Mesodermal cell (in vitro differentiated cells): Measurements from ENCODE around the gene TRIM22. TPM values are rescaled to one million over a fixed set of nuclear protein-coding genes. Genes with fewer than 3 reads are reported as not detected.
"Not testable (repeated sequence)": the region's sequence is repeated elsewhere in the genome, so short reads cannot be mapped to it uniquely, and the experiment has no call there.

Source experiments
- H3K27ac ChIP-seq: 2 replicates; pipeline ENCODE4 v1.7.0; 2013; ENCODE audit warnings: mild to moderate bottlenecking, low read depth, low read length, moderate library complexity; ENCODE audit not compliant: severe bottlenecking
- H3K36me3 ChIP-seq: 2 replicates; pipeline ENCODE4 v1.7.1; 2013; ENCODE audit warnings: mild to moderate bottlenecking, low read length, moderate library complexity; ENCODE audit not compliant: control insufficient read depth, insufficient read depth
- H3K4me1 ChIP-seq: one replicate; pipeline ENCODE4 v1.7.1; 2013; ENCODE audit warnings: mild to moderate bottlenecking, low read length; ENCODE audit not compliant: insufficient read depth, control insufficient read depth, poor library complexity, severe bottlenecking
- H3K4me3 ChIP-seq: 2 replicates; pipeline ENCODE4 v1.7.0; 2013; ENCODE audit warnings: low read length, control low read depth, mild to moderate bottlenecking; ENCODE audit not compliant: insufficient read depth, poor library complexity, severe bottlenecking; ENCODE audit errors: extremely low read depth
- H3K9me3 ChIP-seq: 2 replicates; pipeline ENCODE4 v1.7.1; 2013; ENCODE audit warnings: mild to moderate bottlenecking, low read length, moderate library complexity; ENCODE audit not compliant: control insufficient read depth
- WGBS, 2 experiments: methylation state at CpG; one replicate each; pipeline ENCODE4 v1.1.5; 2013; ENCODE audit warnings: missing lambda C conversion rate in 2 of 2; ENCODE audit not compliant: insufficient coverage in 2 of 2; 5-methylcytosine and 5-hydroxymethylcytosine counted together
- polyA plus RNA-seq, 2 experiments: library from polyadenylated mRNA; stranded (reverse); fragments of 50-300 nt; gene quantifications; one replicate each; pipeline ENCODE4 v1.2.3, GENCODE V29; 2013

Gene TRIM22
- polyA plus RNA-seq (2013, experiment 1 of 2) = 1.6 TPM
- 3.8 TPM for polyA plus RNA-seq (2013, experiment 2 of 2)

DNA sequence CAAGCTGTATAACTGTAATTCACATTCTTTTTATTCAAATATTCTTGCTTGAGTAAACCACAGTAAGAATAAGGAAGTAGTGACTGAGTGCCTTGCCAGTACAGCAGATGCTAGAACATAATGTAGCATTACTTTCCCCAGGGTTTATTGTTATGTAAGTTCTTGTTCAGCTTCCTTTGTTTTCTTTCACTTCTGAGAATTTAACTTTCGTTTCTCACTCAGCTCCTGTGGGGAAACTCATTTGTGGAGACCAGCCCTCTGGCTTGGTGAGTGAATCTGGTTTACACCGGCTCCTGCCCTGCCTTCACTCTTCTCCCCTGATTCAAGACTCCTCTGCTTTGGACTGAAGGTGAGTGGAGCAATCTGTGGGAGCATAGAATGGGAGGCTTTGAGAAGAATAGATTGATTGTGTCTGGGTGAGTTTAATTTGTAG is at the start of gene TRIM22:
TSS of gene TRIM22 (plus strand) at position 240 of the 433 bp plus-strand sequence. CDS start 6,443 bp downstream, outside the sequence.
- Histone ChIP-seq H3K36me3 (no peaks in the 10 kb centered on the region), H3K27ac (peak within 1 kb of the TSS; percentile 45), H3K4me3 (no peak within 1 kb of the TSS), H3K4me1 (peaks cover 16% of the 10 kb centered on the region), H3K9me3 (peaks cover 4% of the 10 kb centered on the region)
- WGBS, 2 experiments = 70% methylated on average over 2 of the region's 2 CpGs; no CpG with 5 or more reads in 1 of the 2 experiments

GRCh38 chr11:5639953-5640352 is 49.6 kb upstream of the TRIM22 start:
- 100% methylated on average over 1 of the region's 1 CpG; no CpG with 5 or more reads in 1 of the 2 experiments for WGBS, 2 experiments
- H3K4me1 ChIP-seq = no peaks in the 10 kb centered on the region
- no peak overlapping the region for H3K4me3 ChIP-seq
- no peaks in the 10 kb centered on the region for H3K9me3 ChIP-seq
- H3K27ac ChIP-seq = no peak overlapping the region
- H3K36me3 ChIP-seq = no peaks in the 10 kb centered on the region

- H3K36me3 ChIP-seq = no peaks in the 10 kb centered on the region
- no peaks in the 10 kb centered on the region for H3K9me3 ChIP-seq
- no peaks in the 10 kb centered on the region for H3K4me1 ChIP-seq
- H3K4me3 ChIP-seq = no peak overlapping the region
- H3K27ac ChIP-seq = no peak overlapping the region
Observed at GRCh38 chr11:5643585-5643984, 46.0 kb upstream of the TRIM22 start.

DNA sequence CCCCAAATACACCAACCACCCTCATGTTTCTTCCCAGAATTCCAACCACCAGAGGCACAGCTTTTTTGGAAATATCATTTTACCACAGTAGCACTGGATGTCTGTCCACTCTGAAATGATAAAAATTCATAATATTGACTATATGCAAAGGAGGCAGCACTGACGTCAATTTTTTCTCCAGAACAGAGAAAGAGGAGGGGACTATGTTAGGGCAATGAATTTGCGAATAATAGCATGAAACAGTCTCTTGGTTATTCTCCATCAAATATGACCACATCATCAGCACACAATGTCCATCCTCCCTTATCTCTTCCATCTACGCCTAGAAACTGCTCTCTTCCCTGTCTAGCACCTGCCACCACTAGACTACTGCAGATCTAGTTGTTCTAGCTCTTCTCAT is 43.5 kb upstream of the TRIM22 start:
- Histone ChIP-seq H3K9me3 (no peaks in the 10 kb centered on the region), H3K4me3 (no peak overlapping the region), H3K36me3 (no peaks in the 10 kb centered on the region), H3K27ac (no peak overlapping the region), H3K4me1 (no peaks in the 10 kb centered on the region)
- WGBS, 2 experiments = 83 to 89% methylated on average over 1 of the region's 3 CpGs

GRCh38 chr11:5655474-5655873 is 34.1 kb upstream of the TRIM22 start:
- H3K4me1 ChIP-seq = no peaks in the 10 kb centered on the region
- H3K9me3 ChIP-seq = no peaks in the 10 kb centered on the region
- H3K36me3 ChIP-seq = no peaks in the 10 kb centered on the region
- WGBS, 2 experiments = 80% methylated on average over 1 of the region's 4 CpGs; no CpG with 5 or more reads in 1 of the 2 experiments
- H3K27ac ChIP-seq = no peak overlapping the region
- H3K4me3 ChIP-seq = no peak overlapping the region

DNA sequence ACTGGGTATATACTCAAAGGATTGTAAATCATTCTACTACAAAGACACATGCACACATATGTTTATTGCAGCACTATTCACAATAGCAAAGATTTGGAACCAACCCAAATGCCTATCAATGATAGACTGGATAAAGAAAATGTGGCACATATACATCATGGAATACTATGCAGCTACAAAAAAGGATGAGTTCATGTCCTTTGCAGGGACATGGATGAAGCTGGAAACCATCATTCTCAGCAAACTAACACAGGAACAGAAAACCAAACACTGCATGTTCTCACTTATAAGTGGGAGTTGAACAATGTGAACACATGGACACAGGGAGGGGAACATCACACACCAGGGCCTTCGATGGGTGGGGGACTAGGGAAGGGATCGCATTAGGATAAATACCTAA is 32.6 kb upstream of the TRIM22 start:
- H3K36me3 ChIP-seq, H3K9me3 ChIP-seq, H3K27ac ChIP-seq, H3K4me3 ChIP-seq, H3K4me1 ChIP-seq: not testable (repeated sequence)
- 90% methylated on average over 2 of the region's 2 CpGs; no CpG with 5 or more reads in 1 of the 2 experiments for WGBS, 2 experiments

DNA sequence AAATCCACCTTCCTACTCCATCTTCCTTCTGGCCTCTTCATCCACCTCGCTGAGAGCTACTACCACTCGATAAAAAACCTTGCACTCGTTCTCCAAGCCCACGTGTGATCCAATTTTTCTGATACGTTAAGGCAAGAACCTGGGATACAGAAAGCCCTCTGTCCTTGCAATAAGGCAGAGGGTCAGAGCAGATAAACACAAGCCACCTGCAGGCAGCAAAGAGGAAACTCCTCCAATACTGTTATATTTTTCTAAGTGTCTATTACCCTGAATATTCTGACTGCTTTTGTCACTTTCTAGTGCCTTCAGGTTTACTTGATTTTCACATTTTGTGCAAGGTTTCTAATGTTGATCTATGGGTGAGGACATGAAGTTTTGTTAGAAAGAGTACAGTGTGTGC is 31.3 kb upstream of the TRIM22 start:
- Histone ChIP-seq H3K27ac (no peak overlapping the region), H3K4me1 (no peaks in the 10 kb centered on the region), H3K4me3 (no peak overlapping the region), H3K9me3 (no peaks in the 10 kb centered on the region), H3K36me3 (peaks cover 3% of the 10 kb centered on the region)
- 95 to 96% methylated on average over 3 to 5 of the region's 5 CpGs for WGBS, 2 experiments

DNA sequence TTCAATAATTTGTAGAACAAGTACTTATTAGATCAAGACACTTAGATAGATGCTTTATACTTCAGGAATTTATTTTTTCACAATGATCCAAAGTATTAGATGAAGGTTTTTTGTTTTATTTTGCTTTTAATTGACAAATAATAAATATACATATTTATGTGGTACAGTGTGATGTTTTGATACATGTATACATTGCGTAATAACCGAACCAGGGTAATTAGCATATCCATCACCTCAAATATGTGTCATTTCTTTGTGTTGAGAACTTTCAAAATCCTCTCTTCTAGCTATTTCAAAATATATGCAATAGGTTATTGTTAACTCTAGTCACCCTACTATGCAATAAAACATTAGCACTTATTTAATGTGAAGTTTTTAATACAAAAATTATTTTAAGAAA is 26.1 kb upstream of the TRIM22 start:
- no CpG with 5 or more reads among the region's 2 CpGs for WGBS, 2 experiments
- Histone ChIP-seq H3K36me3 (peaks cover 49% of the 10 kb centered on the region), H3K9me3 (no peaks in the 10 kb centered on the region), H3K4me1 (no peaks in the 10 kb centered on the region), H3K4me3 (no peak overlapping the region), H3K27ac (no peak overlapping the region)

- Histone ChIP-seq H3K27ac (no peak overlapping the region), H3K36me3 (peaks cover 62% of the 10 kb centered on the region)
- 89 to 98% methylated on average over 3 of the region's 4 CpGs for WGBS, 2 experiments
Observed at GRCh38 chr11:5665051-5665570, 24.5 kb upstream of the TRIM22 start.

DNA sequence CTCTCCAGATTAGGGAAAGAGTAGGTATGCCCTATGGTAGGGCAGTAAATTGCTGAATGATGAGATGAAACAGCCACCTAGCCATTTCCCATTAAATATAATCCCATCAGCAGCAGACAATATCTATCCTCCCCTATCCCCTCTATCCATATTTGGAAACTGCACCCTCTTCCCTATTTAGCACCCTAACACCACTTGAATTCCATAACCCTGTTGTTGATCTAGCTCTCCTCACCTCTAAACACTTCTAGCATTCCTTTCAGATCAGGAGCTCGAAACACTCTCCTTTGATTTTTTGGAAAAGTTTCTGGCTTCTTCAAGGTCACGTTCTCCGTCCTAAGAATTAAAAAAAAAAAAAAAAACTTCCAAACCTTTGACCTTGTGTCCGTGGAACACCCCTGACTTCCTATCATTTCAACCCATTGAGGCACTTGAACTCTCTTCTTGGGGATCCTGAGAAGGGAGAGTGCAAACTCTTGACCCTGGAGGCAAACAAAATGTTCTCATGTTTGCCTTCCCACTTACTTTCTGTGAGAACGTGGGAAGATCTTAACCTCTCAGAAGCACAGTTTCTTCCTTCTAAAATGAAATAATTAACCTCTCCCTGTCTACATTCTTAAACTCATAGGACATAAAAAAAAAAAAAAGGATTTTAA is 23.7 kb upstream of the TRIM22 start:
- Histone ChIP-seq H3K27ac (no peak overlapping the region), H3K9me3 (no peaks in the 10 kb centered on the region), H3K36me3 (peaks cover 69% of the 10 kb centered on the region), H3K4me1 (no peaks in the 10 kb centered on the region), H3K4me3 (no peak overlapping the region)
- WGBS, 2 experiments = 98 to 100% methylated on average over 1 to 5 of the region's 5 CpGs

More at GRCh38 chr11:5665051-5665570, 24.5 kb upstream of the TRIM22 start:
- Histone ChIP-seq H3K4me3 (no peak overlapping the region), H3K9me3 (no peaks in the 10 kb centered on the region), H3K4me1 (no peaks in the 10 kb centered on the region)

DNA sequence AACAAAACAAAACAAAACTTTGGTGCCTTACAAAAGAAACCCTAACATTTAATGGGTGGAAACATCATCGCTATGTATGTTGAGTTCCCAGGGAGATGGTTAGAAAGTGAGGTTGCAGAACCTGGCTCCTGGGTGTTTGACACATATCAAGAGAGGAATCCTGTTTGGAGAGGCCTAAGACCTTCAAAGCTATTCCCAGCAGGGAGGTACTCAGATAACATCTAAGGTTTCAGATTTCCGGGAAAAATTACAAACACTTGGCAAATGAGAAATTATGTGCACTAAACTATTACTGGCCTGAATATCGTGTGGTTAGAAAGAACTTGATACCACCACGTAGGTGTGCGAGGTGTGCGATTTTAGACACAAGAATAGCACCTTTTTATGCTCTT is 23.2 kb upstream of the TRIM22 start:
- WGBS, 2 experiments = 94 to 100% methylated on average over 2 to 6 of the region's 6 CpGs
- Histone ChIP-seq H3K36me3 (peaks cover 75% of the 10 kb centered on the region), H3K27ac (no peak overlapping the region), H3K4me3 (no peak overlapping the region), H3K4me1 (no peaks in the 10 kb centered on the region), H3K9me3 (no peaks in the 10 kb centered on the region)
